Anterior cingulate cortex (tissue), 58 donors: ENCODE data around the gene RBM46.
A peak's percentile ranks its signal among the peaks of the same experiment; 100 is the strongest.
"Not testable (repeated sequence)": the region's sequence is repeated elsewhere in the genome, so short reads cannot be mapped to it uniquely, and the experiment has no call there.

Experiments used
- DNase-seq, 58 donors: peaks; one replicate each; lab custom pipeline; 2025; lab: John Stamatoyannopoulos, UW

RBM46 gene

GRCh38 chr4:154822775-154823174 lies 41.7 kb downstream of the RBM46 start:
- no peak for DNase-seq

DNA sequence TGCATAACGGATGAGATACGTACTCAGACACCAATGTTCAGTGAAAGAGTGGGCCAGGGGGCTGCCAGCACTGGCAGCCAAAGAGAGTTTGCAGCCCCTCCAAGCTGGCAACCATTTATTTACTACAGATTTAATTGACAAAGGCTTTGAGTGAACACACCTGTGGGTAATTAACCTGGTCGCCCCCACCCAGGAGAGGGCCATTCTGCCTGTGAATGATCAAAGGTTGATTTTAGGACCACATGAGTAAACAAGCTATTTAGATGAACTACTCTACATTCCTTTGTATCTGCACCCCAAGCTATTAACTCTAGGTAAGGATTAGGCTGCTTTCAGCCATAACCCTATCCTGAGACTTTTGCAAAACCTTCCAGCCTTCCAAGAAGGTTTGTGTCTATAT lies 55.0 kb downstream of the RBM46 start:
- no peak for DNase-seq

- DNase-seq: peak in 1 of 58 donors; percentile 0
These were observed 55.4 kb downstream of the RBM46 start for GRCh38 chr4:154836513-154836912.

GRCh38 chr4:154838155-154838554 lies 57.1 kb downstream of the RBM46 start:
- no peak for DNase-seq

DNA sequence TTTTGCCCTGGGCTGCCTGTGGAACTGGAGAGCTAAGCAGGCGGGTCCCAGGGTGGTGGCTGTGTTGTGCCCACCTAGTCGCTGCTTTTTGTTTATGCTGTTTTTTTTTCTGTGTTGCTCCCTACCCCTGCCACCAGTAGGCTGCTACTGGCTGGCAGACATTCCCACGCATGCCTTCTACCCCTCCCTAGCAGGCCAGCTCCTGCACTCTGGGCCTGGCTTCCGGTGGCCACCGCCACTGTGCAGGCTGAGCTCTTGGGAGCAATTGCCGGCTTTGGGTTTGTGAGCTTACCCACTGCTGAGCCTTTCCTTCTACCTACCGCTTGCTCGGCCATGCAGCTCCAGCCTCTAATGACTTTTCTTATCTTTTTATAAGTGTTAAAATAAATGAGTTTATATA lies 57.6 kb downstream of the RBM46 start:
- no peak for DNase-seq

DNA sequence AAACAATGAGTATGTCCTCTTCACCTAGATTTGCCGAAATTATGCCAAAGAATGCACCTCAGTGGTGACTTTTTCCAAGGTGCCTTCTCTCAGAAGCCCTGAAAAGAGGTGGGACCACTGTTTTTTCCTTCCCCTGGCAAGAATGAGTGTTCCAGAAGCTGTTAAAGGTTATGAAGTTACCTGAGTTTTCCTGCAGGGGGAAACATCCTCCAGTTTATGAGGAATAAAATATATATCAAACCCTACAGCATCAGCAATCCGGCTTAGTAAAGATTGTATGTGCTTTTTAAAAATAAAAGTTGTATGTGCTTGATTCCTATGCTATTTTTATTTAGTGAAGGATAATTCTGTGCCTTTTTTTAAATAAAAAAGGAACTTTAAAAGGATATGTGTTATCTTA lies 73.3 kb downstream of the RBM46 start:
- DNase-seq: no peak

GRCh38 chr4:154858166-154858565 lies 77.1 kb downstream of the RBM46 start:
- DNase-seq: no peak

DNA sequence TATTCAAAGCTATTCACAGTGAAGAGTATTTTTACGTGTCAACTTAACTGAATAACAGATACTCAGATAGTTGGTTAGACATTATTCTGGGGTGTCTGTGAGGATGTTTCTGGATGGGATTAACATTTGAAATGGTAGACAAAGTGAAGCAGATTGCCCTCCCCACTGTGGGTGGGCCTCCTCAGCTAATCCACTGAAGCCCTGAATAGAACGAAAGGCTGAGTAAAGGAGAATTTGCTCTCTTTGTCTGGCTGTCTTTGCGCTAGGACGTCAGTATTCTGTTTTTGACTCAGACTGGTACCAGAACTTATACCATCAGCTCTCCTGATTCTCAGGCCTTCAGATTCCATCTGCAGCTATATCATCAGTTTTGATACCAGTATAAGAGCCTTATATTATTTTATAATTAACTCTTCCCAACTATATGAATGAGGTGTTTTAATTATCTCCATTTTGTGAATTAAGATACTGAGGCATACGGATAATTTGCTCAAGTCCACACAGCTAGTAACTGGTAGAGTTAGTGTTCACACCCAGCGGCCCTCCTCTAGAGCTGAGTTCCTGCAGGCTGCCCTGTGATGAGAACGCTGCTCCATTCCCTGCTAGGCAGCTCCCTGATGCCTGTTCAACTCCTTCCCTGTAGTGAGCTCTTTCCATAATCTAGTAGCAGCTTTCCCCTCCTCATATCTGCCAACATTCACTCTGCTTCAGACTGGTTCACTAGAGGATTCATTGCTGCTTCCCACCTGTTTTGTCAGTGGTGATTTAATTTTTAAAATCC lies 87.5 kb downstream of the RBM46 start:
- no peak for DNase-seq

- no peak for DNase-seq
These were observed 88.2 kb downstream of the RBM46 start for GRCh38 chr4:154869301-154869700.

DNA sequence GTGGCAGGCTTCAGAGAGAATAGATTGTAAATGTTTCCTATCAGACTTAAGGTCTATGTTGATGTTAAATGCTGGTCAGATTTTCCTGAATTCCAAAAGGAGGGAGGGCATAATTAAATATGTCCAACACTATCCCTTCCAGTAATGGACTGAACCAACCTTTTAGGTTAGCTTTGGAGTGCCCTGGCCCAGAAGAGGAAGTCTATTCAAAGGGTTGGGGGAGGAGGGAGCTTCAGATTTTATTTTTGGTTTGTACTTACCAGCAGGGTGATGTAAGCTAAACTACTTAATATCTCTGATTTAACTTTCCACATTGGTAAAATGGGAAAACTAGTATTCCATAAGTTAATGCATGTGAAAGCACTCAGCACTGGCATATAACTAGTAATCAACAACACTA lies 91.1 kb downstream of the RBM46 start:
- DNase-seq: no peak

- DNase-seq: not testable (repeated sequence)
These were observed 93.0 kb downstream of the RBM46 start for GRCh38 chr4:154874049-154874448.

GRCh38 chr4:154877110-154877760 lies 96.2 kb downstream of the RBM46 start:
- no peak for DNase-seq
